GM19351 (cell line): ENCODE results near the gene LIPI.
"Not testable (repeated sequence)": the region's sequence is repeated elsewhere in the genome, so short reads cannot be mapped to it uniquely, and the experiment has no call there.

Source experiments
- ATAC-seq: cut with Tn5 transposase; IDR thresholded peaks from one replicate; pipeline ENCODE4 v1.9.1; 2021; ENCODE audit warnings: mild to moderate bottlenecking, moderate library complexity; ENCODE audit not compliant: unreplicated experiment

The LIPI gene

GRCh38 chr21:14119038-14119437, 91.7 kb downstream of the LIPI start:
- ATAC-seq: no peak

- peak; percentile 83 for ATAC-seq
Measured at GRCh38 chr21:14116080-14116481, 94.7 kb downstream of the LIPI start.

- ATAC-seq: no peak
Measured at GRCh38 chr21:14115646-14116045, 95.1 kb downstream of the LIPI start.

GRCh38 chr21:14114251-14114650, 96.5 kb downstream of the LIPI start:
- no peak for ATAC-seq

- not testable (repeated sequence) for ATAC-seq
Measured at GRCh38 chr21:14104564-14104963, 106.2 kb downstream of the LIPI start.

GRCh38 chr21:14099570-14099969, 111.2 kb downstream of the LIPI start:
- ATAC-seq: no peak

- ATAC-seq: no peak
Measured at GRCh38 chr21:14097881-14098499, 112.8 kb downstream of the LIPI start.

GRCh38 chr21:14096577-14096976, 114.2 kb downstream of the LIPI start:
- no peak for ATAC-seq

GRCh38 chr21:14096172-14096571, 114.6 kb downstream of the LIPI start:
- ATAC-seq: peak; percentile 39

- no peak for ATAC-seq
Measured at GRCh38 chr21:14095056-14095455, 115.7 kb downstream of the LIPI start.

- ATAC-seq: no peak
Measured at GRCh38 chr21:14092834-14093560, 117.8 kb downstream of the LIPI start.

- not testable (repeated sequence) for ATAC-seq
Measured at GRCh38 chr21:14090184-14090583, 120.6 kb downstream of the LIPI start.

GRCh38 chr21:14088391-14088790, 122.4 kb downstream of the LIPI start:
- ATAC-seq: no peak

GRCh38 chr21:14086553-14086952, 124.2 kb downstream of the LIPI start:
- peak; percentile 56 for ATAC-seq

GRCh38 chr21:14084701-14085100, 126.1 kb downstream of the LIPI start:
- ATAC-seq: no peak

- no peak for ATAC-seq
Measured at GRCh38 chr21:14084068-14084501, 126.7 kb downstream of the LIPI start.

- no peak for ATAC-seq
Measured at GRCh38 chr21:14080764-14081096, 130.0 kb downstream of the LIPI start.

- ATAC-seq: no peak
Measured at GRCh38 chr21:14080040-14080763, 130.6 kb downstream of the LIPI start.

GRCh38 chr21:14078746-14079375, 131.9 kb downstream of the LIPI start:
- no peak for ATAC-seq

- ATAC-seq: peak; percentile 92
Measured at GRCh38 chr21:14076143-14076806, 134.5 kb downstream of the LIPI start.
